Neural crest cell (in vitro differentiated cells): ENCODE results near the gene LRRC23. TPM values are rescaled to one million over a fixed set of nuclear protein-coding genes. Genes with fewer than 3 reads are reported as not detected.
A peak's percentile ranks its signal among the peaks of the same experiment; 100 is the strongest.

ENCODE experiments used
- DNase-seq: peaks from one replicate; pipeline ENCODE4 v3.0.0; 2021; ENCODE audit warnings: low read depth, mixed read lengths, low spot score
- H3K27ac Mint-ChIP-seq: one replicate; pipeline ENCODE4 v1.8.0; 2021; ENCODE audit warnings: mild to moderate bottlenecking, mixed read lengths; ENCODE audit not compliant: unreplicated experiment
- H3K27me3 Mint-ChIP-seq: 2 replicates; pipeline ENCODE4 v1.8.0; 2021; ENCODE audit warnings: low read depth, mild to moderate bottlenecking, mixed read lengths
- H3K36me3 Mint-ChIP-seq: 2 replicates; pipeline ENCODE4 v1.8.0; 2021; ENCODE audit warnings: low read depth, mild to moderate bottlenecking, mixed read lengths
- H3K4me1 Mint-ChIP-seq: 2 replicates; pipeline ENCODE4 v1.8.0; 2021; ENCODE audit warnings: mixed read lengths
- H3K4me3 Mint-ChIP-seq: one replicate; pipeline ENCODE4 v1.8.0; 2021; ENCODE audit warnings: mild to moderate bottlenecking, mixed read lengths
- H3K9me3 Mint-ChIP-seq: 2 replicates; pipeline ENCODE4 v1.8.0; 2021; ENCODE audit warnings: mixed read lengths
- microRNA-seq: library from miRNA; unstranded; fragments of <30 nt; microRNA quantifications from one replicate; pipeline ENCODE4, GENCODE V29; 2020
- total RNA-seq: library from RNA; stranded (reverse); gene quantifications from 2 replicates; pipeline ENCODE4 v1.2.1, GENCODE V29; 2021
- TF ChIP-seq, protein P1 (sequence below): fragments of 200-600 bp; sonication (generic); conservative IDR thresholded peaks from 2 replicates; pipeline ENCODE4 v1.5.0; 2021; ENCODE audit warnings: antibody characterized with exemption, mild to moderate bottlenecking

Gene LRRC23
- total RNA-seq, 1 donor from 2014 or later: 4.8 TPM

DNA sequence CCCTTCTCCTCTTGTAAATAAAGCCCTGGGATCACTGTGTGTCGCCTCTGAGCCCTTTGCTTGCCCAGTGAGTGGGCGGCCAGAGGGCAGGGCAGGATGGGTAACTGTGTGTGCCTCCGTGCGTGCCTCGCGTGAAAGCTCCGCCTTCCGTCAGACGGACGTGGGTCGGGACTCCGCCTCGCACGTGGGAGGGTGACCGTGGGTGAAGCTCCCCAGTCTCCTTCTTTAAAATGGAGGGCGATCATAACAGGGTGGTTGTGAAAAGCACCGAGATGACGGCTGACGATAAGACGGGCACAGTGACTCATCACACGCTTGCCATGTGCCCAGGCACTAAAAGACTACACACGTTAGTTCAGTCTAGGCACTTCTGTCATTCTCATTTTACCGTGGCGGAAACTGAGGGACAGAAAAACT lies 56.7 kb downstream of the LRRC23 start:
- H3K9me3 Mint-ChIP-seq: no peaks in the 10 kb centered on the region
- peaks cover 20% of the 10 kb centered on the region for H3K4me1 Mint-ChIP-seq
- TF ChIP-seq, protein P1, sequence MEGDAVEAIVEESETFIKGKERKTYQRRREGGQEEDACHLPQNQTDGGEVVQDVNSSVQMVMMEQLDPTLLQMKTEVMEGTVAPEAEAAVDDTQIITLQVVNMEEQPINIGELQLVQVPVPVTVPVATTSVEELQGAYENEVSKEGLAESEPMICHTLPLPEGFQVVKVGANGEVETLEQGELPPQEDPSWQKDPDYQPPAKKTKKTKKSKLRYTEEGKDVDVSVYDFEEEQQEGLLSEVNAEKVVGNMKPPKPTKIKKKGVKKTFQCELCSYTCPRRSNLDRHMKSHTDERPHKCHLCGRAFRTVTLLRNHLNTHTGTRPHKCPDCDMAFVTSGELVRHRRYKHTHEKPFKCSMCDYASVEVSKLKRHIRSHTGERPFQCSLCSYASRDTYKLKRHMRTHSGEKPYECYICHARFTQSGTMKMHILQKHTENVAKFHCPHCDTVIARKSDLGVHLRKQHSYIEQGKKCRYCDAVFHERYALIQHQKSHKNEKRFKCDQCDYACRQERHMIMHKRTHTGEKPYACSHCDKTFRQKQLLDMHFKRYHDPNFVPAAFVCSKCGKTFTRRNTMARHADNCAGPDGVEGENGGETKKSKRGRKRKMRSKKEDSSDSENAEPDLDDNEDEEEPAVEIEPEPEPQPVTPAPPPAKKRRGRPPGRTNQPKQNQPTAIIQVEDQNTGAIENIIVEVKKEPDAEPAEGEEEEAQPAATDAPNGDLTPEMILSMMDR: no peak
- peak overlapping the region; percentile 75 for H3K4me3 Mint-ChIP-seq
- H3K27me3 Mint-ChIP-seq: no peaks in the 10 kb centered on the region
- DNase-seq: no peak
- H3K36me3 Mint-ChIP-seq: peaks cover 5% of the 10 kb centered on the region
- H3K27ac Mint-ChIP-seq: peak overlapping the region; percentile 92

DNA sequence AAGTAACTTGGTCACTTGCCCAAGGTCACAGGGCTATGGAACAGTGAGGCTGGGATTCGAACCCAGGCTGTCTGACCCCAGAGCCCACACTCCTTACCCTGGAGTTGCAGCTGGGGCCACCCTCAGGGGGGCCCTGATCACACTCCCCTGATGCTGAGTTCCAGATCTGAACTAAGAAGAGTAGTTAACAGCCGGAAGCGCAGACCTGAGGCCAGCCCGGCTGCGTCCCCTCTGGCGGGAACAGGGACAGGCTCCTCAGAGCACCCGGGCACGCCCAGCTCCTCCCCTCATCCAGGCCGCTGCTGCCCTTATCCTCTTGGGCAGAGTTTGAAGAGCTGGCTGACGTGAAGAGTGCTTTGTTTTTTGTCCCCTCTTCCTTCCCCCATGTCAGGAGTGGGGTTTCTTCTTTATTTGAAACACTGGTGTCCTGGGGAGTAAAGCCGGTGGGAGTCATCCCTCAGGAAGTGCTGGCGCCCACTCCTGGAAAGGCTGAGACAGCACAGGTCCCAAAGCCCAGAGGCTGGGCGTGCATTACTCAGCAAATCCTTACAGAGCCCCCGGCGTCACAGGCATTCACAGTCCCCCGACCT lies 57.2 kb downstream of the LRRC23 start:
- TF ChIP-seq, protein P1: peak; percentile 67
- peaks cover 20% of the 10 kb centered on the region for H3K4me1 Mint-ChIP-seq
- H3K4me3 Mint-ChIP-seq: peak overlapping the region; percentile 75

DNA sequence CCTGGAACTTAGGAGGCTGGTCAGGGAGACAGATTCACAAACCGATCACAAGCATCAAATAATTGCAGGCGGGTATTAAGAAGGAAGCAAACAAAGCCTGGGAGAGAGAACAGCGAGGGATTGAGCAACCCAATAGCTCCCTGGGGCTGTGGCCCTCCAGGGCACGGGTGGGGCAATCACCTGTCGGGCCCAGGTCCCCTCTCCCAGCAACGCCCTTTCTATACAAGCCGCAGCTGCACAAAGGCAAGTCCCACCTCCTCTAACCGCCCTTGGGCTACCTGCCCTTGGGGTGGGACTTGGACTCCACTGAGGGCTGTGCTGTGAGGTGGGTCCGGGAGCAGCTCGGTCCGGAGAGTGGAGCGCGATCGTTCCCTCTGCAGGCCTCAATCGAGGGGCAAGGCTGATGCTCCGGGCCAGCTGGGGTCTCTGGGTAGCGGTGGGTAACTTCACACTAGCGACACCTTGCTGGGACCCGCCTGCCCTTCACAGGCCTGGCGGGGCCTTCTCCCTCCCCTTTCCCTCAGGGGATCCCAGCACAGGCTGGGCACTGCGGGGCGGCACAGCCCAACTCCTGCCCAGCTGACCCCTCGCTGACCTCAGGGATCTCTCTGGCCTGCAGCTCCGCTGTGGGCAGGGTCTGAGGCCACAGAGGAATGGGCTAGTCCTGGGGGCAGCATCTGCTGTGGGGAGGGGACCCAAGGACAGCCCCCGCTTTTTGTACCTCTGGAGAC lies 57.8 kb downstream of the LRRC23 start:
- no peak for DNase-seq
- TF ChIP-seq, protein P1: no peak
- H3K36me3 Mint-ChIP-seq: peaks cover 7% of the 10 kb centered on the region

More for the DNA sequence above, 57.2 kb downstream of the LRRC23 start:
- Mint-ChIP-seq H3K27me3 (no peaks in the 10 kb centered on the region), H3K36me3 (peaks cover 7% of the 10 kb centered on the region), H3K27ac (peak overlapping the region; percentile 92), H3K9me3 (no peaks in the 10 kb centered on the region)
- DNase-seq: peak; percentile 59

DNA sequence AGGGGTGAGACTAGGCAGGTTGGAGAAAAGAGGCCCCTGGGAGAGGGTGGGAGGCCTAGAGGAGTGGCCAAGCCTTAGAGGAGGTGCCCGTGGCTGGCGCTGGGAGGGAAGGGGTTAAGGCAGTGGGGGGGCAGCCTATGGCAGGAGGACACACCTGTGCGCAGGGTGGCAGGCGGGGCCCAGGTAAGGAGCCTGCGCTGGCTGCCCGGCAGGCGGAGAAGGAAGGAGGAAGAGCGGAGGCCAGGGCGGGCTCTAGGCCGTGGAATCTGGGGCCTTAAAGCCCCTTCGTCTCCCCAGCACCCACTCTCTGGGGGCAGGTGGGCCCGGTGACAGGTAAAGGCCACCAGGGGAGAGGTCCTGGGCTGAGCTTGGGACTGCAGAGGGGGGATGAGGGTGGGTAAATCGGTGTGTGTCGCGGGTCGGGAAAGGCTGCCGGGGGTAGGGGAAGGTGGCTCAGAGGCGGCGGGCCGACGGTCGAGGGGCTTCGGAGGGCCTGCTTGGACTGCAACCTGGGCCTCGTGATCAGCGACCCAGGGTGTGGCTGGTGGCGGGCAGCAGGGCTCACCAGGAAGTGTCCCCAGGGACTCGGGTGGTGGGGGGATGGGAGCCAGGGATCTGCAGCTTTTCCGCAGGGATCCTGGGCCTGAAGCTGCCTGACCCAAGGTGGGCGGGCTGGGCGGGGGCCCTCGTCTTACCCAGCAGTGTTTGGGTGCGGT lies 58.6 kb downstream of the LRRC23 start:
- Mint-ChIP-seq H3K27me3 (no peaks in the 10 kb centered on the region), H3K9me3 (no peaks in the 10 kb centered on the region), H3K27ac (no peak overlapping the region), H3K4me3 (no peak overlapping the region), H3K36me3 (peaks cover 7% of the 10 kb centered on the region), H3K4me1 (peaks cover 20% of the 10 kb centered on the region)
- no peak for DNase-seq
- TF ChIP-seq, protein P1: no peak

More for the DNA sequence above, 57.8 kb downstream of the LRRC23 start:
- H3K4me3 Mint-ChIP-seq: peak overlapping the region; percentile 75
- H3K4me1 Mint-ChIP-seq: peaks cover 20% of the 10 kb centered on the region
- no peaks in the 10 kb centered on the region for H3K27me3 Mint-ChIP-seq
- H3K27ac Mint-ChIP-seq: peak overlapping the region; percentile 92
- H3K9me3 Mint-ChIP-seq: no peaks in the 10 kb centered on the region

Small RNAs within 50 kb of the gene (microRNA-seq; reads per million reads assigned to microRNA genes)
- gene MIR141 (11.8 reads per million, percentile 23 among the genes with 10 or more reads in this experiment), gene MIR200C (296 reads per million, percentile 71 among the genes with 10 or more reads in this experiment)

Other genes with a start within 250 kb of the LRRC23 start
- gene ING4, start 241.7 kb upstream of the LRRC23 start, total RNA-seq: 37.9 TPM in 2 replicates
- 93.2 and 94.3 TPM in 2 replicates for gene ZNF384, start 215.4 kb upstream of the LRRC23 start, total RNA-seq
- 8.6 and 8.7 TPM in 2 replicates for gene PIANP, start 204.0 kb upstream of the LRRC23 start, total RNA-seq
- gene COPS7A, start 180.8 kb upstream of the LRRC23 start, total RNA-seq: 37.5 and 37.7 TPM in 2 replicates
- gene MLF2, start 151.7 kb upstream of the LRRC23 start, total RNA-seq: 203 and 217 TPM in 2 replicates
- gene PTMS, start 138.5 kb upstream of the LRRC23 start, total RNA-seq: 629 and 669 TPM in 2 replicates
- gene LAG3, start 132.3 kb upstream of the LRRC23 start, total RNA-seq: 4.7 and 4.9 TPM in 2 replicates
- gene CD4, start 115.3 kb upstream of the LRRC23 start, total RNA-seq: 3.8 and 4.1 TPM in 2 replicates
- 16.4 and 17.4 TPM in 2 replicates for gene GPR162, start 83.0 kb upstream of the LRRC23 start, total RNA-seq
- gene P3H3, start 76.4 kb upstream of the LRRC23 start, total RNA-seq: 47.4 and 52.7 TPM in 2 replicates
- gene GNB3, start 63.9 kb upstream of the LRRC23 start, total RNA-seq: 21.2 and 22.2 TPM in 2 replicates
- 67.9 and 71.7 TPM in 2 replicates for gene CDCA3, start 53.5 kb upstream of the LRRC23 start, total RNA-seq
- 172 and 173 TPM in 2 replicates for gene USP5, start 52.7 kb upstream of the LRRC23 start, total RNA-seq
- 685 and 713 TPM in 2 replicates for gene TPI1, start 37.3 kb upstream of the LRRC23 start, total RNA-seq
- 6.2 and 7.0 TPM in 2 replicates for gene SPSB2, start 31.5 kb upstream of the LRRC23 start, total RNA-seq
- gene ENO2, start 9.8 kb downstream of the LRRC23 start, total RNA-seq: 67.5 and 68.4 TPM in 2 replicates
- gene ATN1, start 23.1 kb downstream of the LRRC23 start, total RNA-seq: 118 and 122 TPM in 2 replicates
- gene RNU7-1, start 39.0 kb downstream of the LRRC23 start, total RNA-seq: not detected in 2 replicates
- 293 and 298 TPM in 2 replicates for gene C12orf57, start 39.2 kb downstream of the LRRC23 start, total RNA-seq
- 0.73 and 1.1 TPM in 2 replicates for gene PTPN6, start 46.5 kb downstream of the LRRC23 start, total RNA-seq
- 330 and 335 TPM in 2 replicates for gene PHB2, start 65.8 kb downstream of the LRRC23 start, total RNA-seq
- gene EMG1, start 66.1 kb downstream of the LRRC23 start, total RNA-seq: 57.5 and 65.5 TPM in 2 replicates
- 29.7 and 32.8 TPM in 2 replicates for gene LPCAT3, start 113.7 kb downstream of the LRRC23 start, total RNA-seq
- 2.2 and 3.6 TPM in 2 replicates for gene C1S, start 155.9 kb downstream of the LRRC23 start, total RNA-seq
- 4.0 and 5.3 TPM in 2 replicates for gene C1R, start 187.6 kb downstream of the LRRC23 start, total RNA-seq
- 12.8 and 15.3 TPM in 2 replicates for gene C1RL, start 204.4 kb downstream of the LRRC23 start, total RNA-seq
- gene RBP5, start 224.1 kb downstream of the LRRC23 start, total RNA-seq: 0.65 and 1.0 TPM in 2 replicates
- gene CLSTN3, start 225.5 kb downstream of the LRRC23 start, total RNA-seq: 28.2 and 30.4 TPM in 2 replicates